ENCODE results near the gene FBXO42. TPM values are rescaled to one million over a fixed set of nuclear protein-coding genes. Genes with fewer than 3 reads are reported as not detected.
A peak's percentile ranks its signal among the peaks of the same experiment; 100 is the strongest.

FBXO42 gene
- total RNA-seq, 1 donor from 2014 or later = 19.0 TPM

GRCh38 chr1:16249596-16250241 lies 102.6 kb downstream of the FBXO42 start:
- Mint-ChIP-seq H3K27me3 (no peaks in the 10 kb centered on the region), H3K4me1 (peaks cover 21% of the 10 kb centered on the region), H3K27ac (peak overlapping the region; percentile 61), H3K9me3 (no peaks in the 10 kb centered on the region), H3K4me3 (no peak overlapping the region), H3K36me3 (ENCODE audit: low read depth) (peaks cover 59% of the 10 kb centered on the region)
- CTCF ChIA-PET = interaction anchor here (3.0 kb wide), 1 partner anchor 171 kb away, joined by 11 read pairs; no protein-coding TSS in a partner anchor
- TF ChIP-seq CTCF (IDR thresholded peaks at IDR 0.05) = no peak
- ATAC-seq (ENCODE audit: low read depth) (no peak), DNase-seq (no peak)
- intact Hi-C loops (cut with micrococcal nuclease) = no loop called here
- POLR2A ChIA-PET = interaction anchor here (0.9 to 1.0 kb wide), 2 partner anchors 12 to 114 kb away, joined by 3 to 5 read pairs; no protein-coding TSS in a partner anchor

GRCh38 chr1:16248603-16249516 lies 103.4 kb downstream of the FBXO42 start:
- ATAC-seq (ENCODE audit: low read depth) = peak; percentile 64
- Mint-ChIP-seq H3K4me3 (no peak overlapping the region), H3K27ac (peak overlapping the region; percentile 66), H3K4me1 (peaks cover 25% of the 10 kb centered on the region), H3K36me3 (ENCODE audit: low read depth) (peaks cover 51% of the 10 kb centered on the region), H3K27me3 (no peaks in the 10 kb centered on the region), H3K9me3 (no peaks in the 10 kb centered on the region)
- DNase-seq = no peak
- CTCF ChIA-PET = interaction anchor here (3.0 kb wide), 1 partner anchor 170 kb away, joined by 11 read pairs; no protein-coding TSS in a partner anchor
- TF ChIP-seq CTCF (IDR thresholded peaks at IDR 0.05) = no peak
- POLR2A ChIA-PET = interaction anchor here (0.7 to 1.0 kb wide), 3 partner anchors 11 to 119 kb away, joined by 3 to 5 read pairs (median 3); no protein-coding TSS in a partner anchor
- intact Hi-C loops (cut with micrococcal nuclease) = no loop called here

- Mint-ChIP-seq H3K36me3 (ENCODE audit: low read depth) (peaks cover 42% of the 10 kb centered on the region), H3K9me3 (no peaks in the 10 kb centered on the region), H3K4me3 (no peak overlapping the region), H3K27me3 (no peaks in the 10 kb centered on the region), H3K27ac (no peak overlapping the region), H3K4me1 (peaks cover 25% of the 10 kb centered on the region)
- POLR2A ChIA-PET = interaction anchor here (0.7 kb wide), 1 partner anchor 120 kb away, joined by 3 read pairs; no protein-coding TSS in a partner anchor
- intact Hi-C loops (cut with micrococcal nuclease) = no loop called here
- ATAC-seq (ENCODE audit: low read depth) = no peak
- no peak for TF ChIP-seq CTCF (IDR thresholded peaks at IDR 0.05)
- CTCF ChIA-PET = interaction anchor here (1.0 to 3.0 kb wide), 2 partner anchors 166 to 169 kb away, joined by 3 to 11 read pairs; no protein-coding TSS in a partner anchor
- DNase-seq = no peak
These were observed 104.3 kb downstream of the FBXO42 start for GRCh38 chr1:16248007-16248436.

- no peak for DNase-seq
- intact Hi-C loops (cut with micrococcal nuclease) = no loop called here
- POLR2A ChIA-PET = interaction anchor here (0.8 kb wide), 1 partner anchor 10 kb away, joined by 3 read pairs; the partner anchor contains the start of gene CPLANE2
- Mint-ChIP-seq H3K27me3 (no peaks in the 10 kb centered on the region), H3K4me3 (no peak overlapping the region), H3K36me3 (ENCODE audit: low read depth) (peaks cover 37% of the 10 kb centered on the region), H3K9me3 (no peaks in the 10 kb centered on the region), H3K27ac (no peak overlapping the region), H3K4me1 (peaks cover 25% of the 10 kb centered on the region)
- no peak for TF ChIP-seq CTCF (IDR thresholded peaks at IDR 0.05)
- CTCF ChIA-PET = interaction anchor here (1.0 to 3.0 kb wide), 2 partner anchors 165 to 168 kb away, joined by 3 to 11 read pairs; no protein-coding TSS in a partner anchor
- ATAC-seq (ENCODE audit: low read depth) = no peak
These were observed 104.8 kb downstream of the FBXO42 start for GRCh38 chr1:16247441-16247840.

Measured in activated B cell treated with CpG ODN at 0.5 μM for 24 hours (primary cell).